Cardiac muscle cell (in vitro differentiated cells and primary cell): ENCODE measurements around the gene MGAT5. TPM values are rescaled to one million over a fixed set of nuclear protein-coding genes. Genes with fewer than 3 reads are reported as not detected.

ENCODE experiments used
- DNase-seq, 2 donors: peaks; one replicate each; pipeline versions ENCODE4 v3.0.0 to v3.0.0-alpha.2; 2010 to 2017; ENCODE audit warnings: low read depth in 1 of 2, low spot score in 1 of 2
- H3K27ac ChIP-seq: fragments of 200-600 bp; sonication (generic); 2 replicates; pipeline ENCODE4 v1.5.1; 2016
- H3K27me3 ChIP-seq: fragments of 200-600 bp; sonication (generic); 2 replicates; pipeline ENCODE4 v1.6.0; 2016; ENCODE audit warnings: control low read depth
- H3K36me3 ChIP-seq: fragments of 200-600 bp; sonication (generic); 2 replicates; pipeline ENCODE4 v1.5.1; 2016; ENCODE audit warnings: control low read depth
- H3K4me1 ChIP-seq: fragments of 200-600 bp; sonication (generic); 2 replicates; pipeline ENCODE4 v1.8.1; 2017; ENCODE audit warnings: low read depth, mild to moderate bottlenecking, mixed run types
- H3K4me3 ChIP-seq: fragments of 200-600 bp; sonication (generic); 2 replicates; pipeline ENCODE4 v1.5.1; 2016; ENCODE audit warnings: mild to moderate bottlenecking
- H3K9me3 ChIP-seq: fragments of 200-600 bp; sonication (generic); 2 replicates; pipeline ENCODE4 v1.5.1; 2017; ENCODE audit warnings: low read depth, mild to moderate bottlenecking, control low read depth
- polyA plus RNA-seq: library from polyadenylated mRNA; unstranded; fragments of >200 nt; fragmentation: Nextera tagmentation; extraction: Ambion mirVana; gene quantifications from 2 replicates; pipeline ENCODE4 v1.2.1, GENCODE V29; 2016
- total RNA-seq: library from RNA; depleted of rRNA; stranded (reverse); fragments of >200 nt; gene quantifications from 2 replicates; pipeline ENCODE4 v1.2.3, GENCODE V29; 2016
- TF ChIP-seq, protein P1 (sequence below): IDR thresholded peaks from 2 replicates; pipeline ENCODE4 v1.5.1; 2012; ENCODE audit warnings: low read depth, mild to moderate bottlenecking, low read length

MGAT5 gene
- total and polyA plus RNA-seq, 2 experiments from 2014 or later, result 12.5 to 66.8 TPM

- TF ChIP-seq, protein P1, sequence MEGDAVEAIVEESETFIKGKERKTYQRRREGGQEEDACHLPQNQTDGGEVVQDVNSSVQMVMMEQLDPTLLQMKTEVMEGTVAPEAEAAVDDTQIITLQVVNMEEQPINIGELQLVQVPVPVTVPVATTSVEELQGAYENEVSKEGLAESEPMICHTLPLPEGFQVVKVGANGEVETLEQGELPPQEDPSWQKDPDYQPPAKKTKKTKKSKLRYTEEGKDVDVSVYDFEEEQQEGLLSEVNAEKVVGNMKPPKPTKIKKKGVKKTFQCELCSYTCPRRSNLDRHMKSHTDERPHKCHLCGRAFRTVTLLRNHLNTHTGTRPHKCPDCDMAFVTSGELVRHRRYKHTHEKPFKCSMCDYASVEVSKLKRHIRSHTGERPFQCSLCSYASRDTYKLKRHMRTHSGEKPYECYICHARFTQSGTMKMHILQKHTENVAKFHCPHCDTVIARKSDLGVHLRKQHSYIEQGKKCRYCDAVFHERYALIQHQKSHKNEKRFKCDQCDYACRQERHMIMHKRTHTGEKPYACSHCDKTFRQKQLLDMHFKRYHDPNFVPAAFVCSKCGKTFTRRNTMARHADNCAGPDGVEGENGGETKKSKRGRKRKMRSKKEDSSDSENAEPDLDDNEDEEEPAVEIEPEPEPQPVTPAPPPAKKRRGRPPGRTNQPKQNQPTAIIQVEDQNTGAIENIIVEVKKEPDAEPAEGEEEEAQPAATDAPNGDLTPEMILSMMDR, result no peak
- peak overlapping the region; percentile 6 for H3K27ac ChIP-seq
- H3K27me3 ChIP-seq, result no peaks in the 10 kb centered on the region
- no peaks in the 10 kb centered on the region for H3K9me3 ChIP-seq
- no peak for DNase-seq
- H3K4me1 ChIP-seq, result no peaks in the 10 kb centered on the region
- no peak overlapping the region for H3K4me3 ChIP-seq
- peaks cover 10% of the 10 kb centered on the region for H3K36me3 ChIP-seq
These were observed 200.6 kb downstream of the MGAT5 start for GRCh38 chr2:134454426-134454825.

DNA sequence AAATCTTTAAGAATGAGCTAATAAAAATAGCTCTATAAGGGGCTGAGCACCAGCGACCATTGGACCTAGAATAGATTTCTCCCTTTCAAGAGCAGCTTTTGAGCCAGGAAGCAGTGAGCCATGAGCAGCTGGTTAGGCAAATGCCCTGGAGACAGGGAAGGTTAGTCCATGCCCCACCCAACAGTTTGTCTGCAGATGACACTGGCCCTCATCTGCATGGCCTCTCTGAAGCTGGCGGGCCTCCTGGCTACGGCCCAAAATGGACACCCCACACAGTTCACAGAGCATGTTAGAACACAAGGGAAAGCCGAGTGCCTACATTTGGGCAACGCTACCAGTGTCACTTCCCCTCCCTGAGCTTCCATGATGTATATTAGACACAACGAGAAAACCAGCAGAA, 201.1 kb downstream of the MGAT5 start:
- Histone ChIP-seq H3K27ac (peak overlapping the region; percentile 6), H3K4me1 (no peaks in the 10 kb centered on the region), H3K36me3 (peaks cover 10% of the 10 kb centered on the region), H3K9me3 (no peaks in the 10 kb centered on the region), H3K27me3 (no peaks in the 10 kb centered on the region), H3K4me3 (no peak overlapping the region)
- TF ChIP-seq, protein P1, result no peak
- DNase-seq, result no peak

- H3K4me1 ChIP-seq, result no peaks in the 10 kb centered on the region
These were observed 201.6 kb downstream of the MGAT5 start for GRCh38 chr2:134455426-134455825.

GRCh38 chr2:134457353-134457752, 203.5 kb downstream of the MGAT5 start:
- no peak for DNase-seq
- peaks cover 10% of the 10 kb centered on the region for H3K4me1 ChIP-seq
- no peaks in the 10 kb centered on the region for H3K27me3 ChIP-seq
- no peak overlapping the region for H3K4me3 ChIP-seq
- peaks cover 10% of the 10 kb centered on the region for H3K36me3 ChIP-seq
- TF ChIP-seq, protein P1, result no peak
- H3K27ac ChIP-seq, result no peak overlapping the region
- no peaks in the 10 kb centered on the region for H3K9me3 ChIP-seq

More at GRCh38 chr2:134455426-134455825, 201.6 kb downstream of the MGAT5 start:
- H3K27me3 ChIP-seq, result no peaks in the 10 kb centered on the region
- no peaks in the 10 kb centered on the region for H3K9me3 ChIP-seq
- H3K36me3 ChIP-seq, result peaks cover 10% of the 10 kb centered on the region
- no peak overlapping the region for H3K4me3 ChIP-seq
- DNase-seq, result no peak
- H3K27ac ChIP-seq, result no peak overlapping the region
- TF ChIP-seq, protein P1, result no peak

DNA sequence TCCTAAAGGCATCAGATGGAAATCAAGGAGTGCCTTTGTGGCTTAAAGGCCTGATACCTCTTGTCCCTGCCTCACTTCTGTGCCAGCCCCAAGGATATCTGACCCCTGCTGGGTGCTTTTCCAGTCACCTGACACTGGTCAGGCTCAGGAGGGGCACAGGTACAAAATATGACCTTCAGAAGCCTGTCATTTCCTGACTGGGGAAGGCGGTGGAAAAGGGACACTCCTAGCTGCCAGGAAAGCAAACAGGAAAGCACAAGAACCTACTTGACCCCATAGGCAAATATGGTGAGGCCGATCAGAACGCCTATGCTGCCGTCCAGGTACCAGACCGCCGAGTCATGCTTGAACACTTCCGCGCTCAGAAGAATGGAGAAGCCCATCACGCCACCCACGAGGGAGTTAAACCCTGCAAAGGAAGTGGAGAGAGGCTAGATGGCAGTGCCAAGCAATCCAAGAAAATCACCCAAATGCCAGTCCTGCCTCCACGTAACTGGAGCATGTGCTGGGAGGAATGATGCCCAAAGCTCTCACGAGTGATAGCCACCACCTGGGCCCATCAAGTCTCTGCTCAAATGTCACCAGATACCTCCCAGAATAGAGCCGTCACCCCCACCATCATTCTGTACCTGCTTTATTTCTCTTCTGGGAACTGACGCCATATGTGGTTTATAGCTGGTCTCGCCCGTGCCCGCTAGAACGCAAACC, 204.0 kb downstream of the MGAT5 start:
- Histone ChIP-seq H3K4me3 (no peak overlapping the region), H3K36me3 (peaks cover 10% of the 10 kb centered on the region), H3K27me3 (no peaks in the 10 kb centered on the region), H3K4me1 (peaks cover 14% of the 10 kb centered on the region), H3K9me3 (no peaks in the 10 kb centered on the region), H3K27ac (no peak overlapping the region)
- TF ChIP-seq, protein P1, result no peak
- no peak for DNase-seq
